ENCODE measurements around the gene MYLK2.
"Not testable (repeated sequence)": the region's sequence is repeated elsewhere in the genome, so short reads cannot be mapped to it uniquely, and the experiment has no call there.

The MYLK2 gene

GRCh38 chr20:31806564-31807355 lies 12.4 kb upstream of the MYLK2 start:
- TF ChIP-seq, protein P1, sequence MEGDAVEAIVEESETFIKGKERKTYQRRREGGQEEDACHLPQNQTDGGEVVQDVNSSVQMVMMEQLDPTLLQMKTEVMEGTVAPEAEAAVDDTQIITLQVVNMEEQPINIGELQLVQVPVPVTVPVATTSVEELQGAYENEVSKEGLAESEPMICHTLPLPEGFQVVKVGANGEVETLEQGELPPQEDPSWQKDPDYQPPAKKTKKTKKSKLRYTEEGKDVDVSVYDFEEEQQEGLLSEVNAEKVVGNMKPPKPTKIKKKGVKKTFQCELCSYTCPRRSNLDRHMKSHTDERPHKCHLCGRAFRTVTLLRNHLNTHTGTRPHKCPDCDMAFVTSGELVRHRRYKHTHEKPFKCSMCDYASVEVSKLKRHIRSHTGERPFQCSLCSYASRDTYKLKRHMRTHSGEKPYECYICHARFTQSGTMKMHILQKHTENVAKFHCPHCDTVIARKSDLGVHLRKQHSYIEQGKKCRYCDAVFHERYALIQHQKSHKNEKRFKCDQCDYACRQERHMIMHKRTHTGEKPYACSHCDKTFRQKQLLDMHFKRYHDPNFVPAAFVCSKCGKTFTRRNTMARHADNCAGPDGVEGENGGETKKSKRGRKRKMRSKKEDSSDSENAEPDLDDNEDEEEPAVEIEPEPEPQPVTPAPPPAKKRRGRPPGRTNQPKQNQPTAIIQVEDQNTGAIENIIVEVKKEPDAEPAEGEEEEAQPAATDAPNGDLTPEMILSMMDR (IDR thresholded peaks at IDR 0.05), result no peak
- DNase-seq (ENCODE audit: low spot score), result no peak
- Histone ChIP-seq H3K4me3 (no peak overlapping the region), H3K27ac (peak overlapping the region; percentile 46 to 65)

DNA sequence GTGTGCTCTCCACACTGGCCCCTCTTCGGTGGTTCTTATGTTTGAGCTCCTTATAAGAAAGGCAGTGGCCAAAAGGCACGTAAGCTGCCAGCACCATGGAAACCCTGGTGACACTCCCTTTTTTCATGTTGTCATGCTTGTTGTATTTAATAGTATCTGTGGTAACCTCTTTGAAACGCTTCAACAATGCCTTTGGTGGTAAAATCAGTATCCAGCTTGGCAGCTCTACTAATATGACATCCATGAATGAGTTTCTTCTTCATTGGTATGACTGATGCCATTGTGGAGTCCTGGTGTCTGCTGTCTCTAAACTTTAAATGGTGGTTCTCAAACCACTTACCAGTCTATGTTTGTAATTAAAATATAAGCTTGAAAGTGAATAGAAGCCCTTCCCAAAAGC lies 10.7 kb upstream of the MYLK2 start:
- Histone ChIP-seq H3K27ac (peak overlapping the region in 1 of 2 donors; percentile 96), H3K4me3 (no peak overlapping the region)
- TF ChIP-seq, protein P1 (IDR thresholded peaks at IDR 0.05), result no peak
- DNase-seq (ENCODE audit: low spot score), result no peak

GRCh38 chr20:31809661-31810060 lies 9.5 kb upstream of the MYLK2 start:
- Histone ChIP-seq H3K4me3 (no peak overlapping the region), H3K27ac (peak overlapping the region; percentile 85 to 96)
- TF ChIP-seq, protein P1 (IDR thresholded peaks at IDR 0.05), result no peak
- DNase-seq (ENCODE audit: low spot score), result no peak

- Histone ChIP-seq H3K4me3 (no peak overlapping the region), H3K27ac (peak overlapping the region; percentile 85 to 96)
- TF ChIP-seq, protein P1 (IDR thresholded peaks at IDR 0.05), result no peak
- peak; percentile 61 for DNase-seq (ENCODE audit: low spot score)
Observed at GRCh38 chr20:31811198-31811597, 8.0 kb upstream of the MYLK2 start.

GRCh38 chr20:31811796-31812728 lies 7.1 kb upstream of the MYLK2 start:
- peak; percentile 78 for DNase-seq (ENCODE audit: low spot score)
- Histone ChIP-seq H3K4me3 (peak overlapping the region; percentile 43), H3K27ac (peak overlapping the region; percentile 85 to 96)
- TF ChIP-seq, protein P1 (IDR thresholded peaks at IDR 0.05), result no peak

- H3K27ac ChIP-seq, result peak overlapping the region; percentile 79 to 96
- H3K4me3 ChIP-seq, result no peak overlapping the region
- TF ChIP-seq, protein P1 (IDR thresholded peaks at IDR 0.05), result no peak
- DNase-seq (ENCODE audit: low spot score), result peak; percentile 40
Observed at GRCh38 chr20:31813611-31814010, 5.5 kb upstream of the MYLK2 start.

GRCh38 chr20:31814142-31814541 lies 5.0 kb upstream of the MYLK2 start:
- peak; percentile 58 for DNase-seq (ENCODE audit: low spot score)
- H3K4me3 ChIP-seq, result not testable (repeated sequence)
- H3K27ac ChIP-seq, result peak overlapping the region; percentile 79 to 96

Data from coronary artery (tissue), 2 donors.